OCI-LY7 (cell line): Measurements from ENCODE around the gene PEX7. TPM values are rescaled to one million over a fixed set of nuclear protein-coding genes. Genes with fewer than 3 reads are reported as not detected.
"Not testable (repeated sequence)": the region's sequence is repeated elsewhere in the genome, so short reads cannot be mapped to it uniquely, and the experiment has no call there.

Source experiments
- BruUV-seq: library from RNA; stranded (reverse); fragments of 400-500 nt; replicated peaks from 2 replicates; lab custom pipeline; 2021; lab: Mats Ljungman, UMichigan
- CTCF ChIA-PET: fragments of 300-600 bp; sonication (Branson Sonifier 250); formaldehyde crosslinking; loops from one replicate; lab custom pipeline; 2022; ENCODE audit warnings: antibody characterized with exemption; ENCODE audit not compliant: unreplicated experiment; lab: Charles Lee
- POLR2A ChIA-PET: fragments of 300-600 bp; sonication (Branson Sonifier 250); formaldehyde crosslinking; loops from one replicate; lab custom pipeline; 2022; ENCODE audit warnings: antibody characterized with exemption; lab: Charles Lee
- DNase-seq: peaks from one replicate; pipeline ENCODE4 v3.0.0-alpha.2; 2015; ENCODE audit warnings: low spot score
- H2AFZ ChIP-seq: fragments of 200-600 bp; sonication (generic), shearing (Covaris generic); 2 replicates; pipeline ENCODE4 v1.6.1; 2014; ENCODE audit warnings: mild to moderate bottlenecking, antibody characterized with exemption, low read length, moderate library complexity
- H3K27ac ChIP-seq: fragments of 200-600 bp; sonication (generic); 2 replicates; pipeline ENCODE4 v1.5.1; 2014; ENCODE audit warnings: mixed run types, low read depth, mild to moderate bottlenecking, moderate library complexity, low read length, inconsistent platforms; ENCODE audit not compliant: poor library complexity, severe bottlenecking
- H3K36me3 ChIP-seq: fragments of 200-600 bp; sonication (generic); 2 replicates; pipeline ENCODE4 v1.6.1; 2014; ENCODE audit warnings: mild to moderate bottlenecking, antibody characterized with exemption, low read length, moderate library complexity, mixed read lengths; ENCODE audit not compliant: insufficient read depth
- H3K4me1 ChIP-seq: fragments of 200-600 bp; sonication (generic); 2 replicates; pipeline ENCODE4 v1.5.1; 2014; ENCODE audit warnings: mild to moderate bottlenecking, low read length; ENCODE audit not compliant: insufficient read depth, poor library complexity, severe bottlenecking
- H3K4me2 ChIP-seq: fragments of 200-600 bp; sonication (generic); 2 replicates; pipeline ENCODE4 v1.6.1; 2014; ENCODE audit warnings: mild to moderate bottlenecking, low read length
- H3K4me3 ChIP-seq: fragments of 200-600 bp; sonication (generic); 2 replicates; pipeline ENCODE4 v1.5.1; 2014; ENCODE audit warnings: mild to moderate bottlenecking, low read depth, low read length; ENCODE audit not compliant: poor library complexity, severe bottlenecking
- H3K79me2 ChIP-seq: fragments of 200-600 bp; sonication (generic); 2 replicates; pipeline ENCODE4 v1.6.1; 2016; ENCODE audit warnings: low read depth, mild to moderate bottlenecking, low read length, moderate library complexity, mixed read lengths; ENCODE audit not compliant: insufficient read depth
- H3K9me2 ChIP-seq: fragments of 200-600 bp; sonication (generic); 2 replicates; pipeline ENCODE4 v1.6.1; 2016; ENCODE audit warnings: mild to moderate bottlenecking, low read length, mixed read lengths; ENCODE audit not compliant: insufficient read depth
- H3K9me3 ChIP-seq: fragments of 200-600 bp; sonication (generic); 2 replicates; pipeline ENCODE4 v1.6.1; 2014; ENCODE audit warnings: mild to moderate bottlenecking, mixed run types, low read length, mixed read lengths
- H4K20me1 ChIP-seq: fragments of 200-600 bp; sonication (generic); 2 replicates; pipeline ENCODE4 v1.6.1; 2014; ENCODE audit warnings: mild to moderate bottlenecking, antibody characterized with exemption, low read length, moderate library complexity, mixed read lengths; ENCODE audit not compliant: insufficient read depth
- EZH2phosphoT487 ChIP-seq: fragments of 200-600 bp; sonication (generic); IDR thresholded peaks from 2 replicates; pipeline ENCODE4 v1.6.1; 2018; ENCODE audit warnings: low read depth, borderline replicate concordance, mild to moderate bottlenecking, mixed run types, antibody characterized with exemption, low read length, moderate library complexity, mixed read lengths
- intact Hi-C: fragments of 100-400 bp; cut with micrococcal nuclease; formaldehyde crosslinking; loops from one replicate; pipeline ENCODE4 v1.10.0; 2022; ENCODE audit not compliant: unreplicated experiment
- total RNA-seq, 2 experiments: library from RNA; depleted of rRNA in 1 of 2; stranded (reverse); fragments of >200 nt in 1 of 2; shearing (Covaris generic) in 1 of 2; gene quantifications; 2 replicates each; pipeline ENCODE4 v1.2.3, GENCODE V29; 2014 to 2022
- TF ChIP-seq, protein P1 (sequence below): fragments of 200-600 bp; sonication (generic); conservative IDR thresholded peaks from 2 replicates; pipeline ENCODE4 v1.5.1; 2014; ENCODE audit warnings: mild to moderate bottlenecking, antibody characterized with exemption, low read length, moderate library complexity, mixed read lengths

Gene PEX7
- total RNA-seq, 2 experiments from 2014 or later, result 5.8 to 8.4 TPM

DNA sequence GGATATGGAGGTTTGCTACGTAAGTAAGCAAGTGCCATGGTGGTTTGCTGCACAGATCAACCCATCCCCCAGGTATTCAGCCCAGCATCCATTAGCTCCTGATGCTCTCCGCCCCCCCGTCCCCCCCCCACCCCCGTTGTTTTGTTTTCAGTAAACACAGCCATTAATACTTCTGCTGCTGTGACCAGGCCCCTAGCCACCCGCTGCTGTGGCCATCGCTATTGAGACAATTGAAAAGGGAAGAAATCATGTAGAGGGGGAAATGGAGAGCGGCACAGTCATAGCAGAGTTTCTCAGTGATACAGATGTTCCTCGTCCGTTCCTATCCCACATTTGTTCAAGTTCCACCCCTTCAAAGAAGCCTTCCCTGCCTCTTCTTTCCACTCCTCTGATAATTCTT lies 124.6 kb downstream of the PEX7 start:
- Histone ChIP-seq H3K9me3 (no peaks in the 10 kb centered on the region), H3K4me2 (no peak overlapping the region), H3K27ac (no peak overlapping the region), H3K36me3 (no peaks in the 10 kb centered on the region), H3K4me1 (no peaks in the 10 kb centered on the region), H4K20me1 (no peaks in the 10 kb centered on the region), H3K4me3 (no peak overlapping the region), H2AFZ (no peak overlapping the region), H3K79me2 (no peaks in the 10 kb centered on the region), H3K9me2 (no peaks in the 10 kb centered on the region)
- TF ChIP-seq, protein P1, sequence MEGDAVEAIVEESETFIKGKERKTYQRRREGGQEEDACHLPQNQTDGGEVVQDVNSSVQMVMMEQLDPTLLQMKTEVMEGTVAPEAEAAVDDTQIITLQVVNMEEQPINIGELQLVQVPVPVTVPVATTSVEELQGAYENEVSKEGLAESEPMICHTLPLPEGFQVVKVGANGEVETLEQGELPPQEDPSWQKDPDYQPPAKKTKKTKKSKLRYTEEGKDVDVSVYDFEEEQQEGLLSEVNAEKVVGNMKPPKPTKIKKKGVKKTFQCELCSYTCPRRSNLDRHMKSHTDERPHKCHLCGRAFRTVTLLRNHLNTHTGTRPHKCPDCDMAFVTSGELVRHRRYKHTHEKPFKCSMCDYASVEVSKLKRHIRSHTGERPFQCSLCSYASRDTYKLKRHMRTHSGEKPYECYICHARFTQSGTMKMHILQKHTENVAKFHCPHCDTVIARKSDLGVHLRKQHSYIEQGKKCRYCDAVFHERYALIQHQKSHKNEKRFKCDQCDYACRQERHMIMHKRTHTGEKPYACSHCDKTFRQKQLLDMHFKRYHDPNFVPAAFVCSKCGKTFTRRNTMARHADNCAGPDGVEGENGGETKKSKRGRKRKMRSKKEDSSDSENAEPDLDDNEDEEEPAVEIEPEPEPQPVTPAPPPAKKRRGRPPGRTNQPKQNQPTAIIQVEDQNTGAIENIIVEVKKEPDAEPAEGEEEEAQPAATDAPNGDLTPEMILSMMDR, result no peak
- no peak for TF ChIP-seq EZH2phosphoT487
- no peak for DNase-seq
- CTCF ChIA-PET, result no interaction called here
- POLR2A ChIA-PET, result interaction anchor here (0.6 kb wide), 1 partner anchor 9 kb away, joined by 3 read pairs; no protein-coding TSS in a partner anchor
- BruUV-seq, result no TSS peak
- intact Hi-C loops, result no loop called here

DNA sequence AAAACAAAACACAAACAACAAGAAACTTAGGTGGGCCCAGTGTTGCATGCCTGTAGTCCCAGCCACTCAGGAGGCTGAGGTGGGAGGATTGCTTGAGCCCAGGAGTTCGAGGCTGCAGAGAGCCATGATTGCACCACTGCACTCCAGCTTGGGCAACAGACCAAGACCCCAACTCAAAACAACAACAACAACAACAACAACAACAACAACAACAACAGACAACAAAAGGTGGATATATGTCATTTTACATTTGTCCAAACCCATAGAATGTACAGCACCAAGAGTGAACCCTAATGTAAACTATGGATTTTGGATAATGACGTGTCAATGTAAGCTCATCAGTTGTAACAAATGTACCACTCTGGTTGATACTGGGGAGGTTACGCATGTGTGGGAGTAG lies 127.6 kb downstream of the PEX7 start:
- H3K4me3 ChIP-seq, intact Hi-C loops, H3K79me2 ChIP-seq, H3K9me2 ChIP-seq, H3K36me3 ChIP-seq, POLR2A ChIA-PET, H2AFZ ChIP-seq, H3K4me1 ChIP-seq, BruUV-seq, H3K9me3 ChIP-seq, H3K4me2 ChIP-seq, H4K20me1 ChIP-seq, DNase-seq, H3K27ac ChIP-seq, CTCF ChIA-PET: not testable (repeated sequence)

DNA sequence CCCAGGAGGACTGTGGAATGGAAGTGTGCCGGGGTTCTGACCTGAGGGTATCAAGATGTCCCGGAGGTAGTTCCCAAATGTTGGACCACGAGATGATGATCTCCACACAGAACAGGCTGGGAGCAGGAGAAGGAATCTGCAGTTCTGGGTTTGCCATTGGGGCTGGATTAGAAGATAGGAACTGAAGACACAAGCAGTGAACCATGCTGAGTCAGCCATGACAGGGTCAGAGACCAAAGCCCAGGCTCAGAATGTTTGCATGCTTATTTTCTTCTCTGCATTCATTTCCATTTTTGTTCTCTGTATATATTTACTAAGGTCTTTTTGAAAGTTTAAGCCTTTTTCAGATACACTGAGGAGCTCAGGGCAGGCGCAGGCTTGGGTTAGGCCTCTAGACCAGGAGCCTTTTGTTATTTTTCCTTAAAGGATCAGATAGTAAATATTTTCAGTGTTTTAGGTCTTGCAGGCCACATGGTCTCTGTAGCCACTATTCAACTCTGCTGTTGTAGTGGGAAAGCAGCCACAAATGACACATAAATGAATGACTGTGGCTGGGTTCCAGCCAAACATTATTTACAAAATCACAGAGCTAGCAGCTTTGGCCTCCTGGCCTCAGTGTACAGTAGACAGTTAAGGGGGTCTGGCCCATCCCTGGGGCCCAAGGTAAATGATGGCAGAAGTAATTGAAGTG lies 128.2 kb downstream of the PEX7 start:
- Histone ChIP-seq H3K36me3 (no peaks in the 10 kb centered on the region), H3K4me1 (no peaks in the 10 kb centered on the region), H3K4me2 (no peak overlapping the region), H4K20me1 (no peaks in the 10 kb centered on the region), H3K4me3 (no peak overlapping the region), H2AFZ (no peak overlapping the region), H3K79me2 (no peaks in the 10 kb centered on the region), H3K27ac (no peak overlapping the region), H3K9me2 (no peaks in the 10 kb centered on the region), H3K9me3 (no peaks in the 10 kb centered on the region)
- TF ChIP-seq, protein P1, result no peak
- no peak for TF ChIP-seq EZH2phosphoT487
- CTCF ChIA-PET, result no interaction called here
- POLR2A ChIA-PET, result no interaction called here
- DNase-seq, result no peak
- BruUV-seq, result no TSS peak
- intact Hi-C loops, result no loop called here
